Colonic mucosa (tissue), 4 donors: Measurements from ENCODE around the gene RREB1. TPM values are rescaled to one million over a fixed set of nuclear protein-coding genes. Genes with fewer than 3 reads are reported as not detected.

Experiments
- DNase-seq: peaks from one replicate; pipeline ENCODE4 v3.0.0-alpha.2; 2020
- H3K27ac ChIP-seq: fragments of 200-600 bp; one replicate; pipeline ENCODE4 v1.8.0; 2021
- H3K27me3 ChIP-seq: fragments of 200-600 bp; one replicate; pipeline ENCODE4 v1.8.0; 2021
- H3K36me3 ChIP-seq: fragments of 200-600 bp; one replicate; pipeline ENCODE4 v1.8.0; 2021
- H3K4me1 ChIP-seq: fragments of 200-600 bp; one replicate; pipeline ENCODE4 v1.8.0; 2021; ENCODE audit warnings: mild to moderate bottlenecking
- H3K4me3 ChIP-seq: fragments of 200-600 bp; one replicate; pipeline ENCODE4 v1.8.0; 2021
- H3K9ac ChIP-seq, 2 donors: one replicate each; pipeline ENCODE4 v1.7.0; 2013; ENCODE audit warnings: control low read depth in 2 of 2, low read depth in 2 of 2, low read length in 2 of 2
- H3K9me3 ChIP-seq: fragments of 200-600 bp; one replicate; pipeline ENCODE4 v1.8.0; 2021
- intact Hi-C: fragments of 100-400 bp; cut with DNase I; formaldehyde crosslinking; loops from one replicate; pipeline ENCODE4 v1.14.1; 2022
- total RNA-seq, 2 donors: library from RNA; stranded (reverse); fragmentation: NEBNext Ultra II Directional in 1 of 2; extraction: Animal tissue kit (Norgen Biotek cat#: 25700) in 1 of 2; gene quantifications; one replicate each; pipeline ENCODE4 v1.2.1, GENCODE V29; 2021
- TF ChIP-seq, protein P1 (sequence below): fragments of 200-600 bp; IDR thresholded peaks from one replicate; pipeline ENCODE4 v1.8.0; 2022; ENCODE audit warnings: antibody characterized with exemption, mild to moderate bottlenecking
- donor health status: healthy.
- donor health status: DM: no; HTN: no; CAD: no.
- donor health status: DM: no; HTN: no; CAD: no.

Gene RREB1
- total RNA-seq, 2 donors from 2014 or later: 79.0 to 81.3 TPM

GRCh38 chr6:7124114-7124513 is 16.4 kb downstream of the RREB1 start:
- intact Hi-C loops: no loop called here
- Histone ChIP-seq H3K9ac (no peak overlapping the region), H3K9me3 (no peaks in the 10 kb centered on the region), H3K4me1 (peaks cover 7% of the 10 kb centered on the region), H3K36me3 (no peaks in the 10 kb centered on the region), H3K27ac (no peak overlapping the region), H3K4me3 (no peak overlapping the region), H3K27me3 (no peaks in the 10 kb centered on the region)
- no peak for DNase-seq
- TF ChIP-seq, protein P1, sequence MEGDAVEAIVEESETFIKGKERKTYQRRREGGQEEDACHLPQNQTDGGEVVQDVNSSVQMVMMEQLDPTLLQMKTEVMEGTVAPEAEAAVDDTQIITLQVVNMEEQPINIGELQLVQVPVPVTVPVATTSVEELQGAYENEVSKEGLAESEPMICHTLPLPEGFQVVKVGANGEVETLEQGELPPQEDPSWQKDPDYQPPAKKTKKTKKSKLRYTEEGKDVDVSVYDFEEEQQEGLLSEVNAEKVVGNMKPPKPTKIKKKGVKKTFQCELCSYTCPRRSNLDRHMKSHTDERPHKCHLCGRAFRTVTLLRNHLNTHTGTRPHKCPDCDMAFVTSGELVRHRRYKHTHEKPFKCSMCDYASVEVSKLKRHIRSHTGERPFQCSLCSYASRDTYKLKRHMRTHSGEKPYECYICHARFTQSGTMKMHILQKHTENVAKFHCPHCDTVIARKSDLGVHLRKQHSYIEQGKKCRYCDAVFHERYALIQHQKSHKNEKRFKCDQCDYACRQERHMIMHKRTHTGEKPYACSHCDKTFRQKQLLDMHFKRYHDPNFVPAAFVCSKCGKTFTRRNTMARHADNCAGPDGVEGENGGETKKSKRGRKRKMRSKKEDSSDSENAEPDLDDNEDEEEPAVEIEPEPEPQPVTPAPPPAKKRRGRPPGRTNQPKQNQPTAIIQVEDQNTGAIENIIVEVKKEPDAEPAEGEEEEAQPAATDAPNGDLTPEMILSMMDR: no peak

DNA sequence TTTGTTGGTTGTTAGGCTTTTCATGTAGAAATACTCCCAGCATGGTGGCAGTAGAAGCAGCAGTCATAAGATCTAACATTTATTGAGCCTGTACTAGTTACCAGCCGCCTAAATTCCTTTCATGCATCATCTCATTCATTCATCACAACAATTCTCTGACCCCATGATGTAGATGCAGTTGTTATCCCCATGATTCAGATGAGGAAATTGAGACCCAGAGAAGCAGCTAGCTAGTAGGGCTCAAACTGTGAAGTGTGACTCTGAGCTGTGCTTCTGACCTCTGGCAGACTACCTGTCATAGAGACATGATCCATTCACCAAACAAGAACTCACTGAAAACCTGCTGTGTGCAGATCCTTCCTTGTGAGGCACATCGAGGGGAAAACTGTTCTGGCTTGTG is 16.9 kb downstream of the RREB1 start:
- no peak overlapping the region for H3K27ac ChIP-seq
- intact Hi-C loops: no loop called here
- H3K36me3 ChIP-seq: no peaks in the 10 kb centered on the region

GRCh38 chr6:7125290-7125689 is 17.5 kb downstream of the RREB1 start:
- Histone ChIP-seq H3K27me3 (no peaks in the 10 kb centered on the region), H3K27ac (no peak overlapping the region), H3K9ac (no peak overlapping the region), H3K4me1 (peaks cover 14% of the 10 kb centered on the region), H3K36me3 (no peaks in the 10 kb centered on the region), H3K4me3 (no peak overlapping the region), H3K9me3 (no peaks in the 10 kb centered on the region)
- intact Hi-C loops: no loop called here
- TF ChIP-seq, protein P1: no peak
- no peak for DNase-seq

More for the DNA sequence above, 16.9 kb downstream of the RREB1 start:
- TF ChIP-seq, protein P1: no peak
- Histone ChIP-seq H3K27me3 (no peaks in the 10 kb centered on the region), H3K4me1 (peaks cover 12% of the 10 kb centered on the region), H3K4me3 (no peak overlapping the region), H3K9me3 (no peaks in the 10 kb centered on the region), H3K9ac (no peak overlapping the region)
- DNase-seq: no peak

GRCh38 chr6:7126754-7127153 is 19.0 kb downstream of the RREB1 start:
- intact Hi-C loops: no loop called here
- TF ChIP-seq, protein P1: no peak
- Histone ChIP-seq H3K9me3 (no peaks in the 10 kb centered on the region), H3K27ac (no peak overlapping the region), H3K27me3 (no peaks in the 10 kb centered on the region), H3K9ac (no peak overlapping the region), H3K36me3 (no peaks in the 10 kb centered on the region), H3K4me3 (no peak overlapping the region), H3K4me1 (peaks cover 20% of the 10 kb centered on the region)
- no peak for DNase-seq

- intact Hi-C loops: no loop called here
Observed at GRCh38 chr6:7127680-7128079, 19.9 kb downstream of the RREB1 start.

More at GRCh38 chr6:7127680-7128079, 19.9 kb downstream of the RREB1 start:
- TF ChIP-seq, protein P1: no peak
- Histone ChIP-seq H3K27ac (no peak overlapping the region), H3K36me3 (no peaks in the 10 kb centered on the region), H3K9ac (no peak overlapping the region), H3K9me3 (no peaks in the 10 kb centered on the region), H3K4me3 (no peak overlapping the region), H3K27me3 (no peaks in the 10 kb centered on the region), H3K4me1 (peaks cover 20% of the 10 kb centered on the region)
- DNase-seq: no peak
